GM23248 (cell line): ENCODE measurements around the gene KRT222. TPM values are rescaled to one million over a fixed set of nuclear protein-coding genes. Genes with fewer than 3 reads are reported as not detected.

Experiments used
- DNase-seq: peaks from one replicate; pipeline ENCODE4 v3.0.0-alpha.2; 2015
- H2AFZ ChIP-seq: fragments of 200-600 bp; sonication (generic); 2 replicates; pipeline ENCODE4 v1.6.1; 2016; ENCODE audit warnings: antibody characterized with exemption
- H3F3A ChIP-seq: fragments of 200-600 bp; sonication (generic); 2 replicates; pipeline ENCODE4 v1.6.1; 2016; ENCODE audit warnings: mild to moderate bottlenecking, antibody characterized with exemption, mixed run types; ENCODE audit not compliant: insufficient read depth
- H3K27ac ChIP-seq: fragments of 200-600 bp; sonication (generic); 2 replicates; pipeline ENCODE4 v1.5.1; 2016; ENCODE audit warnings: mild to moderate bottlenecking
- H3K27me3 ChIP-seq: fragments of 200-600 bp; sonication (generic); replicated peaks from 2 replicates; pipeline ENCODE4 v1.6.1; 2016; ENCODE audit warnings: mild to moderate bottlenecking; ENCODE audit not compliant: insufficient read depth
- H3K36me3 ChIP-seq: fragments of 200-600 bp; sonication (generic); 2 replicates; pipeline ENCODE4 v1.6.1; 2016; ENCODE audit warnings: low read depth, mild to moderate bottlenecking
- H3K4me1 ChIP-seq: fragments of 200-600 bp; sonication (generic); 2 replicates; pipeline ENCODE4 v1.6.1; 2016; ENCODE audit warnings: mild to moderate bottlenecking; ENCODE audit not compliant: insufficient read depth
- H3K4me2 ChIP-seq: fragments of 200-600 bp; sonication (generic); one replicate; pipeline ENCODE4 v1.6.1; 2016; ENCODE audit warnings: mild to moderate bottlenecking; ENCODE audit not compliant: unreplicated experiment
- H3K4me3 ChIP-seq: fragments of 200-600 bp; sonication (generic); 2 replicates; pipeline ENCODE4 v1.5.1; 2016; ENCODE audit warnings: mild to moderate bottlenecking
- H3K79me2 ChIP-seq: fragments of 200-600 bp; sonication (generic); 2 replicates; pipeline ENCODE4 v1.6.1; 2016; ENCODE audit warnings: mild to moderate bottlenecking; ENCODE audit not compliant: insufficient read depth
- H3K9ac ChIP-seq: fragments of 200-600 bp; sonication (generic); 2 replicates; pipeline ENCODE4 v1.6.1; 2016; ENCODE audit warnings: mild to moderate bottlenecking
- H3K9me2 ChIP-seq: fragments of 200-600 bp; sonication (generic); 2 replicates; pipeline ENCODE4 v1.6.1; 2016; ENCODE audit warnings: mixed run types, mild to moderate bottlenecking, moderate library complexity; ENCODE audit not compliant: insufficient read depth
- H3K9me3 ChIP-seq: fragments of 200-600 bp; sonication (generic); one replicate; pipeline ENCODE4 v1.6.1; 2017; ENCODE audit warnings: low read depth
- H4K20me1 ChIP-seq: fragments of 200-600 bp; sonication (generic); 2 replicates; pipeline ENCODE4 v1.6.0; 2016; ENCODE audit not compliant: insufficient read depth
- EZH2 ChIP-seq: fragments of 200-600 bp; sonication (generic); IDR thresholded peaks from 2 replicates; pipeline ENCODE4 v1.6.1; 2018; ENCODE audit warnings: antibody characterized with exemption, mild to moderate bottlenecking; ENCODE audit not compliant: insufficient read depth, poor library complexity, severe bottlenecking
- EZH2phosphoT487 ChIP-seq: fragments of 200-600 bp; sonication (generic); IDR thresholded peaks from 2 replicates; pipeline ENCODE4 v1.6.1; 2018; ENCODE audit warnings: antibody characterized with exemption, moderate library complexity, mild to moderate bottlenecking, low read depth; ENCODE audit not compliant: insufficient read depth
- WGBS, 2 experiments: methylation state at CpG; one replicate each; pipeline ENCODE4 v1.1.6; 2015 to 2017; ENCODE audit warnings: low lambda C conversion rate in 2 of 2, low coverage in 1 of 2; ENCODE audit errors: missing lambda C conversion rate in 2 of 2; 5-methylcytosine and 5-hydroxymethylcytosine counted together
- in situ Hi-C: fragments of 300-500 bp; cut with MboI; formaldehyde crosslinking; loops from 2 replicates; pipeline ENCODE4 v1.15.0; 2020
- polyA plus RNA-seq: library from polyadenylated mRNA; unstranded; fragments of >200 nt; fragmentation: Nextera tagmentation; extraction: Ambion mirVana; gene quantifications from 2 replicates; pipeline ENCODE4 v1.2.1, GENCODE V29; 2016
- total RNA-seq: library from RNA; depleted of rRNA; stranded (reverse); fragments of >200 nt; shearing (Covaris generic); gene quantifications from 2 replicates; pipeline ENCODE4 v1.2.3, GENCODE V29; 2014

The KRT222 gene
- total and polyA plus RNA-seq, 2 experiments from 2014 or later: not detected

DNA sequence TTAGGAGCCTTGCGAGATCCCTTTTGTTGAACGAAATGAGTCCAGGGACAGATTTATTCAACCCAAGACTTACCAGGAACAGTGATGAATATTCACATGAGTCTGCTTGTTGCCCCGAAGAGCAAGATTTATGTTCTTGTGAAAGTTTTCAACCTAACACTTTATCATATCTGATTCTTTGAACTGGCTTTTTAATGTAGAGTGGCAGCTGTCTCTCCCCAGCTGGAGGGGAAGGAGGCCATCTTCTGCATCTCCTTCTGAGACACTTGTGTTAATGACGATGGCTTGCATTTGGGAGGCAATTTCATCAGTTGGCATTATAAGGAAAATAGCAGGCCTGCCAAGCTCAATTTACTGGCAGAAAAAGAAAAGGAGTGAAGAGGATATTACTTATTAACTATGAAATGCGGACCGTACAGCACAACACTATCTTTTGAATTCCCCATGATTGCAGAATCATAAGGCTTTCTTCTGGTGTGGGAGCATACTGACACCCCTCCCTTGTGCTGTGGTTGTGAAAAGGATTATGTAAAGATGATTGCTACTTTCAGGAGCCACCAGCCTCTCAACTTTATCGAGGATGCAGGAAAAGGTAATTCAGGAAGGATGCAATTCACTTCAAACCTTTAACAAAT is 53.0 kb downstream of the KRT222 start:
- no peak overlapping the region for H3K27ac ChIP-seq
- no peak overlapping the region for H3K4me2 ChIP-seq
- DNase-seq: no peak
- in situ Hi-C loops: loop anchor here (10.0 to 25.0 kb wide), 2 partner anchors 173 to 1050 kb away; partner anchors contain the start of gene KRT27
- no peaks in the 10 kb centered on the region for H3K79me2 ChIP-seq
- no peaks in the 10 kb centered on the region for H4K20me1 ChIP-seq
- H3K27me3 ChIP-seq: peaks cover 17% of the 10 kb centered on the region
- no peaks in the 10 kb centered on the region for H3K9me3 ChIP-seq
- no peaks in the 10 kb centered on the region for H3K4me1 ChIP-seq
- 53 to 60% methylated on average over 7 of the region's 7 CpGs for WGBS, 2 experiments
- no peaks in the 10 kb centered on the region for H3K36me3 ChIP-seq
- no peak overlapping the region for H3K9ac ChIP-seq
- no peak for TF ChIP-seq EZH2
- TF ChIP-seq EZH2phosphoT487: no peak
- H3K4me3 ChIP-seq: no peak overlapping the region
- no peak overlapping the region for H2AFZ ChIP-seq
- no peaks in the 10 kb centered on the region for H3F3A ChIP-seq
- no peaks in the 10 kb centered on the region for H3K9me2 ChIP-seq

DNA sequence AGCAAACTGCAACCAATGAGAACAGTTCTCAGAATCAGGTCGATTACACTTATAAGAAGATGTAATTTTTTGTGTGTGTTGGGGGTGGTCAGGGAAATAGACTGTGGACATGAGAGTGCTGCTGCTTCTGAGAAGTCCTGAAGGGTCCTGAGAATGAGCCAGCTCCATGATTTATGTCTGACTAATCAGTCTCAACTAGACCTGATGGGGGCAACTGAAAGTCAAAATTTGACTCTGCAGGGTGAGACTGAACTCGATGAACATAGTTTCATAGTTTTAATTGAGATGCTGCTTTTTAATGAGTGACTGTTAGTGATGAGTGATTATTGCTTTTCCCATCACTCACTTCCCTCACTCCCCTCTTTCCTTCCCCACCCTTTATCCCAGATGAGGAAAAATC is 54.6 kb downstream of the KRT222 start:
- DNase-seq: no peak
- no peak overlapping the region for H3K27ac ChIP-seq
- no peaks in the 10 kb centered on the region for H3K9me2 ChIP-seq
- no peaks in the 10 kb centered on the region for H3K4me1 ChIP-seq
- in situ Hi-C loops: loop anchor here (10.0 to 25.0 kb wide), 2 partner anchors 174 to 1052 kb away; partner anchors contain the start of gene KRT27
- H3K4me2 ChIP-seq: no peak overlapping the region
- H3K27me3 ChIP-seq: peaks cover 22% of the 10 kb centered on the region
- no peaks in the 10 kb centered on the region for H3K79me2 ChIP-seq
- no peak overlapping the region for H3K4me3 ChIP-seq
- H3F3A ChIP-seq: no peaks in the 10 kb centered on the region
- H3K9me3 ChIP-seq: no peaks in the 10 kb centered on the region
- no peak overlapping the region for H2AFZ ChIP-seq
- TF ChIP-seq EZH2: no peak
- H3K9ac ChIP-seq: no peak overlapping the region
- H3K36me3 ChIP-seq: no peaks in the 10 kb centered on the region
- H4K20me1 ChIP-seq: no peaks in the 10 kb centered on the region
- 75 to 78% methylated on average over 2 of the region's 2 CpGs for WGBS, 2 experiments

DNA sequence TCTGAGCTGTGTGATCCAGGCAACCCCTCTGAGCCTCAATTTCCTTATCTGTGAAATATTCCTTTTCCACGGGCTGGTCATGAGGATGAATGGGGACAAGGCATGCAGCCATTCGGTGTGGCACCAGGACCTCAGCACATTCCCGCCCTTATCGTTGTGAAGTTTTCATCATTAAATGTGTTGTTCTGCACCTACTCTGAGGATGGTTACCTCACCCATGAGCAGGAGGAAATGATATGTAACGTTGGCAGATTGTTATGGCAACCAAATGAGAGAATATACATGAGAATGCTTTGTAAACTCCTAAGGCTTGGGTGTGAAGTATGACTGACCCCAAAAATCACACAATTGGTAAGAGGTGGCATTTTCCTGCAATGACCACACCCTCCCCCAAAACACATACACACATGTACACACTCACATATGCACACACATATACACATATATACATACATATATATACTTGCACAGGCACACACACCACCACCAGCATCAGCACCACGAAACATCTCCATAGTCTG is 56.9 kb downstream of the KRT222 start:
- Histone ChIP-seq H3K4me3 (no peak overlapping the region), H3K9ac (no peak overlapping the region), H3K9me3 (no peaks in the 10 kb centered on the region), H3K4me1 (no peaks in the 10 kb centered on the region), H3K4me2 (no peak overlapping the region), H3K27me3 (peaks cover 19% of the 10 kb centered on the region), H3F3A (no peaks in the 10 kb centered on the region), H3K9me2 (no peaks in the 10 kb centered on the region), H3K79me2 (no peaks in the 10 kb centered on the region), H3K36me3 (no peaks in the 10 kb centered on the region), H3K27ac (no peak overlapping the region), H2AFZ (no peak overlapping the region), H4K20me1 (no peaks in the 10 kb centered on the region)
- in situ Hi-C loops: loop anchor here (25.0 kb wide), 1 partner anchor 1054 kb away; no protein-coding TSS in a partner anchor
- WGBS, 2 experiments: 57 to 64% methylated on average over 6 of the region's 6 CpGs
- TF ChIP-seq EZH2phosphoT487: no peak
- DNase-seq: no peak

DNA sequence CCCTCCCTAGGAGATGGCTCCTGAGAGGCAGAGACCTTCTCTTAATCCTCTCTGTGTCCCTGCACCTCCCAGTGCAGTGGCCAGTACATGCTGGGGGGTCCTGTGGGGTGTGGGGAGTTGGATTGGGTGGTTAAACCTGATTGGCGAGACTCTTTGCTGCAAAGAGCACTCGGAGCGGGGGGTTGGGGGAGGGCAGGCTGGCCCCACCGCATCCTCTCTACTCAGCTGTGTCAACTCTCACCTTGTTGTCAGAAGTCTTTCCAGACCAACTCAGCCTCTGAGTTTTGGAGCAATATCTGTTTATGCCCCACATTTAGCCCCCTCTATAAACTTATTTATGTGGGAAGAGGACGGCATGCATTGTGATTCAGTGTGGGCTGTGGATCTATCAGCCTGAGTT is 57.3 kb downstream of the KRT222 start:
- Histone ChIP-seq H3K27ac (no peak overlapping the region), H3K36me3 (no peaks in the 10 kb centered on the region), H3K4me2 (no peak overlapping the region), H3K27me3 (peaks cover 19% of the 10 kb centered on the region), H3F3A (no peaks in the 10 kb centered on the region), H3K9me2 (no peaks in the 10 kb centered on the region), H3K9me3 (no peaks in the 10 kb centered on the region), H3K4me3 (no peak overlapping the region), H4K20me1 (no peaks in the 10 kb centered on the region), H3K79me2 (no peaks in the 10 kb centered on the region), H3K4me1 (no peaks in the 10 kb centered on the region), H2AFZ (no peak overlapping the region), H3K9ac (no peak overlapping the region)
- in situ Hi-C loops: loop anchor here (25.0 kb wide), 1 partner anchor 1055 kb away; no protein-coding TSS in a partner anchor
- no peak for DNase-seq
- TF ChIP-seq EZH2 (no peak), EZH2phosphoT487 (no peak)
- 46 to 57% methylated on average over 4 to 5 of the region's 5 CpGs for WGBS, 2 experiments
